Right cardiac atrium (tissue), 5 donors: ENCODE data around the gene SOWAHA. TPM values are rescaled to one million over a fixed set of nuclear protein-coding genes. Genes with fewer than 3 reads are reported as not detected.

Source experiments
- ATAC-seq, 2 donors: fragments of 200-7000 bp; cut with Tn5 transposase; one replicate each; pipeline versions ENCODE4 v1.8.0 to v1.9.1; 2020; ENCODE audit warnings: moderate library complexity in 2 of 2, mild to moderate bottlenecking in 1 of 2
- DNase-seq, 3 donors: peaks; one replicate each; pipeline ENCODE4 v3.0.0-alpha.2; 2020
- H3K27ac ChIP-seq: one replicate; pipeline ENCODE4 v1.5.1; 2013; ENCODE audit warnings: mild to moderate bottlenecking, low read length, control low read depth, moderate library complexity
- H3K27me3 ChIP-seq: one replicate; pipeline ENCODE4 v1.6.1; 2013; ENCODE audit not compliant: control insufficient read depth, insufficient read depth
- H3K4me1 ChIP-seq: one replicate; pipeline ENCODE4 v1.6.1; 2013; ENCODE audit warnings: low read length; ENCODE audit not compliant: control insufficient read depth, insufficient read depth
- H3K4me3 ChIP-seq: one replicate; pipeline ENCODE4 v1.5.1; 2013; ENCODE audit warnings: low read length, control low read depth
- H3K9me3 ChIP-seq: one replicate; pipeline ENCODE4 v1.6.1; 2013; ENCODE audit warnings: low read length; ENCODE audit not compliant: control insufficient read depth
- WGBS: extraction: QIAGEN DNeasy Blood & Tissue Kit; methylation state at CpG from one replicate; pipeline ENCODE4 v1.1.7; 2013; 5-methylcytosine and 5-hydroxymethylcytosine counted together
- intact Hi-C, 4 donors: fragments of 100-400 bp; cut with DNase I; formaldehyde crosslinking; loops; one replicate each; pipeline versions ENCODE4 v1.11.0 to v1.14.0; 2022 to 2023
- polyA plus RNA-seq: library from polyadenylated mRNA; stranded (reverse); fragments of 200-250 nt; gene quantifications from one replicate; pipeline ENCODE4 v1.2.3, GENCODE V29; 2013
- total RNA-seq, 4 donors: library from RNA; stranded (reverse); fragmentation: NEBNext Ultra II Directional; extraction: Animal tissue kit (Norgen Biotek cat#: 25700); gene quantifications; one replicate each; pipeline ENCODE4 v1.2.1, GENCODE V29; 2021
- donor health status: healthy with polysubstance abuse.
- donor health status: DM: no; HTN: yes; CAD: no.
- donor health status: DM: no; HTN: no; CAD: no.
- donor health status: DM: no; HTN: yes; CAD: no; lungs with severe emphysema.
- donor health status: DM: yes; HTN: yes; CAD: no.

The SOWAHA gene
- total and polyA plus RNA-seq, 5 donors = 0.05 to 0.11 TPM; not detected in 3

DNA sequence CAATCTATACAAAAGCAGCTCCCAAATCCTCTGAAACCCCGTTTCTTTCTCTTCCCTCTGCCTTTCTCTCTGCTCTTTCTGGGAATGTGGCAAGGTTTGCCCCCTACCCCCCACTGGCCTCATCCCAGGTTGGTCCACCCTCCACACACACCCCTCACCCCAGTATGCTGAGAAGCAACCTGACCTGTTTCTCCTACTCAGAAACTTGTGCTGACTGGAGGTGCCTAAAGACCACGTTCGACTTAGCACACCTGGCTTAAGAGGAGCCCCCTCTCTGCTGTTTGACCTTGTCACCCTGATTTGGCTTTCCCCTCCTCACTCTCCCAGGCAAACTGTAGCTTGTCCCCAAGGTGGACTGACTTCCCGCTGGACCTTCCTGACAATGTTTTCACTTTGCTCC, 35.0 kb upstream of the SOWAHA start:
- H3K27ac ChIP-seq = no peak overlapping the region
- H3K4me3 ChIP-seq = peak overlapping the region; percentile 95
- DNase-seq = no peak
- no peaks in the 10 kb centered on the region for H3K9me3 ChIP-seq
- 79% methylated on average over 4 of the region's 4 CpGs for WGBS
- ATAC-seq = no peak
- intact Hi-C loops = no loop called here
- no peaks in the 10 kb centered on the region for H3K27me3 ChIP-seq
- peaks cover 11% of the 10 kb centered on the region for H3K4me1 ChIP-seq

DNA sequence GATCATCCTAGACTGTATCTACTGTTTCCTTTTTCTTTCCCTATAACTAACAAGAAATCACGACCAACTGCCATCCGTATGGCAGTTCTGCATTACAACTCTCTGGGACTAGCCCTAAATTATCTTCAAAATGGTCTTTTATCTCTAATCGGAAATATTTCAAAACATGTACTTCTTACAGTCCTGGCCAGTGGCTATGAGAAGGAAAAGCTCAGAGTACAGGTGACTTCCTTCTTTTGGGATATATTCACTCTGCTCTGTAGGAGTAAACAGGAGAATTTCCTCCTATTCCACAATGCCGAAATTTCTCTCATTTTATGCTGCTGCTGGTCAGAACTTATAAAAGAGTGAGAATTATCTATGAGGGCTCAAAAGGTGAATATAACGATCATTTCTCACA, 34.2 kb upstream of the SOWAHA start:
- no peaks in the 10 kb centered on the region for H3K9me3 ChIP-seq
- peaks cover 9% of the 10 kb centered on the region for H3K4me1 ChIP-seq
- H3K27me3 ChIP-seq = no peaks in the 10 kb centered on the region
- 91% methylated on average over 5 of the region's 5 CpGs for WGBS
- intact Hi-C loops = no loop called here
- ATAC-seq (no peak), DNase-seq (no peak)
- no peak overlapping the region for H3K27ac ChIP-seq
- H3K4me3 ChIP-seq = no peak overlapping the region

DNA sequence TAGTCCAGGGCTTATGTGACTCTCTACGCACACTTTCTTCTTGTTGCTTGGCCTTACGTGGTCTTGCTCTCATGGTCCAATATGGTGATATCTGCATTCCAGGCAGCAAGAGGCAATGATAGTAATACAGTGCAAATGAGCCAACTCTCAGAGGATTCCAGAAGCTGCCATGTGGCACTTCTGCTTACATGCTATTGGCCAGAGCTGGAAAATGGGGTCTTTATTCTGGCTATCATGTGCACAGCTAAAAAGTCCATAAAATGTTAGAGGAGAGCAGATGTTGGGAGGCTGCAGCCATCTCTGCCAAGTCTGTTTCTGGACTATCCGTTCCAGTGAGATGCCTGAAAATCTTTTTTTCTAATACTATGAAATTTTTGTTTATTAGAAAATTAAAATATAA, 33.1 kb upstream of the SOWAHA start:
- intact Hi-C loops = no loop called here
- no peaks in the 10 kb centered on the region for H3K9me3 ChIP-seq
- H3K4me3 ChIP-seq = no peak overlapping the region
- H3K27ac ChIP-seq = no peak overlapping the region
- ATAC-seq (no peak), DNase-seq (no peak)
- WGBS = 88% methylated on average over 3 of the region's 3 CpGs
- no peaks in the 10 kb centered on the region for H3K27me3 ChIP-seq
- H3K4me1 ChIP-seq = peaks cover 8% of the 10 kb centered on the region

DNA sequence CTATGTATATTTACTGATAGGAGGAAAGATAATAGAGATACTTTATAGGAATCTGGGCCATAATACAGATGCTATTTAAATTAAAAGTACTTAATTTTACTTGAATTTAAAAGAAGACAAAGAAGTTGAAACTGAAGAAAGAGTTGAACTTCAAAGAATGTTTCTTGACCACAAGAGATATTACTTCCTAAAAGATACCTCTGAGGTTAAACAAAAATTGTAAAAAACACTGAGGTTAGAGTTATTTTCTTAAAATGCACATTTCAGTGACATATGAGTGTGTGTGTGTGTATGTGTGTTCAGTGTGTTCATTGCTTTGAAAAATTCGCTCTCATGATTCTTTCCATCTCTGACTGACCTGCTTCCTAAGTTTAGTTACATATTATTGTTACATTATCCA, 32.5 kb upstream of the SOWAHA start:
- ATAC-seq (no peak), DNase-seq (no peak)
- intact Hi-C loops = no loop called here
- H3K4me1 ChIP-seq = peaks cover 4% of the 10 kb centered on the region
- no peak overlapping the region for H3K4me3 ChIP-seq
- H3K27me3 ChIP-seq = no peaks in the 10 kb centered on the region
- H3K9me3 ChIP-seq = no peaks in the 10 kb centered on the region
- WGBS = 98% methylated on average over 1 of the region's 1 CpG
- no peak overlapping the region for H3K27ac ChIP-seq

DNA sequence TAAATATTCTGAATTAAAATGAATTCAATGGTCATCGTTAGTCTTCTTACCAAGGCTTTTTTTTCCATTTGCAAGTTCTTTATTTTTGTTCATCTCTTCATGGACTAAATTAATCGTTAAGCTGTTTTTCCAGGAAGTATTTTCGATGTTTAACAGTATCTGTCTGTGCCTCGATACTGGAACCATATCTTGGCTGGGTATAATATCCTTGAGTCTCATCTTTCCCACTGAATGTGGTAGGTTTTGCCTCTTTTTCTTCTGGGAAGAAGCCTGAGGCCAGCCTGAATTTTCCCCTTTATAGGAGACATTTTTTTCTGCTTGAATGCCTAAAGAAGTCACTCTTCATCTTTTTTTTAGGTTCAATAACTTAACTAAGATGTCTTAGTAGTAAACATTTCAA, 32.1 kb upstream of the SOWAHA start:
- WGBS = 93% methylated on average over 4 of the region's 4 CpGs
- DNase-seq = no peak
- Histone ChIP-seq H3K4me3 (no peak overlapping the region), H3K4me1 (peaks cover 4% of the 10 kb centered on the region), H3K27ac (no peak overlapping the region), H3K27me3 (no peaks in the 10 kb centered on the region), H3K9me3 (no peaks in the 10 kb centered on the region)
- no peak for ATAC-seq
- intact Hi-C loops = no loop called here

DNA sequence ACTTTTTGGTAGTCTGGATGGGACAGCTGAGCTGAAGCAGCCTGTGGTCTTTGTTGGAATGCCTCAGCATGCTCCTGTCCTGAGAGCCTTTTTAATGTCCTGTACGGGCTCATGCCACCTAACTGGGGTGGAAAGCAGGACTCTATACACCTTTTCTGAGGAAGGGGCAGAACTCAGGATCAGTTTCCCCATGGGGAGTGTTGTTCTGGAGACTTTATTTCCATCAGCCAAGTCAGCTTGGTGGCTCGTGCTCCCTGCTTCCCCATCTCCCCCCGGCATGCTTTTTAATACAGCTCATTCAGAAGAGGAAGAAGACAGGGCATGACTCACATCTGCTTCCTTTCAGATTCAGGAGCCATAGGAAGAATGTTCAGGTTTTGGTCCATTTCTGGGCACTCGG, 31.0 kb upstream of the SOWAHA start:
- ATAC-seq (no peak), DNase-seq (no peak)
- no peaks in the 10 kb centered on the region for H3K9me3 ChIP-seq
- H3K27me3 ChIP-seq = no peaks in the 10 kb centered on the region
- whole genome bisulfite sequencing = 54% methylated on average over 4 of the region's 4 CpGs
- H3K4me1 ChIP-seq = peaks cover 4% of the 10 kb centered on the region
- H3K27ac ChIP-seq = no peak overlapping the region
- no peak overlapping the region for H3K4me3 ChIP-seq
- intact Hi-C loops = no loop called here

DNA sequence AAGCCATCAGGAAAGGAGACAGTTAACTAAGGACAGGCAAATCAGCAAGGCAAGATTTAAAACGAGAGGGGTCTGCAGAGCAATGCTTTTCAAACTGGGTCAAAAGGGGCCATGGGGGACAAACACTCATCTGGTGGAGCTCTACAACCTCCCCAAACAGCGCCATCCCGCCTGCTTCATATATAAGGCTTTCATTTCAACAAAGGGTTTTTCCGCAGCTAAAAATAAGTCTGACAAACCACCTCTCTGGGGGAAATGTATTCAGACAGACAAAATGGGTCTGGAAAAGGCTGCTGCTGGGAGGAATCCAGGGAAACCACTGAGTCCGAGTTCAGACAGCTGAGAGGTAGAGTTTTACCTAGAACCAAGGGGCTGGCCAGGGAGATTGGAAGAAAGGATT, 27.7 kb upstream of the SOWAHA start:
- 53% methylated on average over 5 of the region's 5 CpGs for WGBS
- H3K27ac ChIP-seq = no peak overlapping the region
- DNase-seq = no peak
- no peak for ATAC-seq
- no peaks in the 10 kb centered on the region for H3K4me1 ChIP-seq
- intact Hi-C loops = no loop called here
- no peaks in the 10 kb centered on the region for H3K27me3 ChIP-seq
- no peaks in the 10 kb centered on the region for H3K9me3 ChIP-seq
- no peak overlapping the region for H3K4me3 ChIP-seq

DNA sequence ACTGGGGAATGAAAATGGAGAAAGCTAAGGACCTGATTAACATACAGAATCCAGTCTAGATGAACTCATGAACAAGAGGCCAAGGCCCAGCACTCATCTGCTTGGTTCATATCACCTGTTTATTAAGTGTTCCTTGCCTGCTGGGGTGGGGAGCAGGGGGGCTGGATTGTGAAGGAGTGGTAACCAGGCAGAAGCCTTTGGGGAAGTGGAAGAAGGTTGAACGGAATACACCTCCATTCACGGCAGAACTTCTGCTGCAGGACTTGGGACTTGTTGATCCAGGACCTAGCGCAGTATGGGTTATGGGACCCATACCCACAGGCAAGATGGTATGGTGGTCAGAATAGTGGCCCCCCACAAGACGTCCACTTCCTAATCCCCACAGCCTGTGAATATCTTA, 27.2 kb upstream of the SOWAHA start:
- no peak overlapping the region for H3K4me3 ChIP-seq
- H3K9me3 ChIP-seq = no peaks in the 10 kb centered on the region
- ATAC-seq (no peak), DNase-seq (no peak)
- H3K4me1 ChIP-seq = no peaks in the 10 kb centered on the region
- intact Hi-C loops = no loop called here
- no peaks in the 10 kb centered on the region for H3K27me3 ChIP-seq
- 94% methylated on average over 4 of the region's 4 CpGs for WGBS
- H3K27ac ChIP-seq = no peak overlapping the region

DNA sequence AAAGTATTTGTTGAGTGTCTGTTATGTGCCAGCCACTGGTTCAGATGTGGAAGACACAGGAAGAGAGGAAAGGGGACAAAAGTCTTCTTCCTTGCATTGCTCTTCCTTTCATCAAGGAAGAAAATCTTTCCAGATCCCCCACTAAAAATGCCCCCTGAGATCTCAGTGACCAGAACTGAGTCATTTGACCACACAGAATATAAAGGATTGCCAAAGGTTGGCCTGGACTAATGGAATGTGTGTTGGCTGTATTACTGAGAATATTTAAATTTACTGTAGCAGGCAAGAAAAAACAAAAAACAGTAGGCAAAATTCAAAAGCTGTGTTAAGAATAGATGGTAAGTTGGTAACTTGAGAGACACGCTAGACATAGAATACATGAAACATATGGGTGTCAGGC, 26.0 kb upstream of the SOWAHA start:
- no peak for DNase-seq
- intact Hi-C loops = no loop called here
- H3K4me3 ChIP-seq = no peak overlapping the region
- H3K9me3 ChIP-seq = no peaks in the 10 kb centered on the region
- ATAC-seq = no peak
- H3K4me1 ChIP-seq = no peaks in the 10 kb centered on the region
- no peak overlapping the region for H3K27ac ChIP-seq
- H3K27me3 ChIP-seq = no peaks in the 10 kb centered on the region
- 96% methylated on average over 1 of the region's 1 CpG for WGBS

DNA sequence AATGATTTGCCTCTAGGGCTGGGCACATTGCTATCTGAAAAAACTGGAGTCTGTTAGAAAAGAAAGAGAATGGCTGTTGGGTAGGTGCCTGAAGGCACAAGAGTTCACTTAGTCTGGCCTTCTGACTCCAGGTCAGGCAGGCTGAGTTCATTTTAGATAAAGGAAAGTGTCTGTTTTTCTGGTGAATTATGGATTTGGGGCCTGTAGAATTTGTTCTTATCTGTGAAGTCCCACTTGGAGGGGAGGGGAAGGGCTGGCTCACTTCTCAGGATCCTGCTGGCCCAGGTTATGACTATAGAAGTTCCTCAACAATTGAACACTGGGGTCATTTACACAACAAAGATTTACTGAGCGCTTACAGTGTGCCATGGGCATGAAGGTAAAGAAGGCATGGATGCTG, 24.6 kb upstream of the SOWAHA start:
- Histone ChIP-seq H3K27me3 (no peaks in the 10 kb centered on the region), H3K4me3 (no peak overlapping the region), H3K9me3 (no peaks in the 10 kb centered on the region), H3K27ac (no peak overlapping the region), H3K4me1 (no peaks in the 10 kb centered on the region)
- no peak for ATAC-seq
- no peak for DNase-seq
- WGBS = 98% methylated on average over 1 of the region's 1 CpG
- intact Hi-C loops = no loop called here

DNA sequence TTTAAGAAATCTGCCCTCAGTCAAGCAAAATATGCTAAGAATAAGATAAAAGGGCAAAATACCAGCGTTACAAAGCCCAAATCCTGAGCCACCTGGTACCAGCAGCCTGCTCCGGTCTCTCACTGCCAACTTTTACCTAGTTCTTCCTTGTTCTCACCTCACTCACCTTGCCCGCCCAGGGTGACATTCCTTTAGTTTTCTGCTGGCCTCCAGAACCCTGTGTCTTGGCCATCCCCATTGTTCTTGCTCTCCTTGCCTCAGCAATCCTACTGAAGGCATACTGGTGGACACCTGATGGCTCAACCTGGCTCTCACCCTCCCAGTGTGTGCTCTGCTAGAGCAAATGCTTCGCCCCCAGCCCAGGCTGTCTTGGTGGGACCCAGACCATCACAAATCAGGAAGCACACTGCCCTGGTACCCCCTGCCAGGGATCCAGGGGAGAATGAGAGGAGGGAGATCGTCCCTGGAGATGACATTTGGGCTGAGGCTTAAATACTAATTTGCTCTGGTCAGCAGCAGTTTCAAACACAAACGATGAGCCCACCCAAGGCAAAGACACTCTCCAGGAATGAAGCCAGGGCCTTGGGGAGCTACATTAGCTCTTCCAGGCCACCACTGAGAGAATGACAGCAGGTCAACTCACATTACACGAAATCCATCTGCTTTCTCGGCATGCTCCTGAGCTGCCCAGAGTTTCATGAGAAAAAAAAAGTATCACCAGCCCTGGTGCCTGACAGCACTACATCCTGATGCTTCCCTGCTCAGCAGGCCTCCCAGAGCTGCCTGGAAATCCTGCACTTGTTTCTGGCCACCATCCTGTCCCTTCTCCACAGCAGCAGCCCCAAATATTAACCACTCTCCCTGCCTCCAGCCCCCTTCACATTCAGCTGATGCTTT, 23.9 kb upstream of the SOWAHA start:
- Histone ChIP-seq H3K27me3 (no peaks in the 10 kb centered on the region), H3K4me1 (no peaks in the 10 kb centered on the region), H3K4me3 (no peak overlapping the region), H3K27ac (no peak overlapping the region), H3K9me3 (no peaks in the 10 kb centered on the region)
- DNase-seq (no peak), ATAC-seq (no peak)
- WGBS = 82% methylated on average over 8 of the region's 8 CpGs
- intact Hi-C loops = no loop called here
